Progenitor cell of endocrine pancreas (in vitro differentiated cells): Measurements from ENCODE around the gene CTNNA3. TPM values are rescaled to one million over a fixed set of nuclear protein-coding genes. Genes with fewer than 3 reads are reported as not detected.

Source experiments
- DNase-seq: peaks from one replicate; pipeline ENCODE4 v3.0.0; 2021; ENCODE audit warnings: low spot score; ENCODE audit not compliant: unreplicated experiment
- H3K27ac Mint-ChIP-seq: 2 replicates; pipeline ENCODE4 v1.8.0; 2021; ENCODE audit warnings: mild to moderate bottlenecking, moderate library complexity, mixed read lengths
- H3K27me3 Mint-ChIP-seq: 2 replicates; pipeline ENCODE4 v1.8.0; 2021; ENCODE audit warnings: mixed read lengths
- H3K36me3 Mint-ChIP-seq: 2 replicates; pipeline ENCODE4 v1.8.0; 2022; ENCODE audit warnings: mixed read lengths; ENCODE audit not compliant: insufficient read depth
- H3K4me1 Mint-ChIP-seq: 2 replicates; pipeline ENCODE4 v1.8.0; 2021; ENCODE audit warnings: low read depth, mixed read lengths
- H3K4me3 Mint-ChIP-seq: 2 replicates; pipeline ENCODE4 v1.8.0; 2021; ENCODE audit warnings: low read depth, mild to moderate bottlenecking, moderate library complexity, mixed read lengths
- H3K9me3 Mint-ChIP-seq: 2 replicates; pipeline ENCODE4 v1.8.0; 2021; ENCODE audit warnings: low read depth, mixed read lengths
- CTCF ChIP-seq: fragments of 200-600 bp; sonication (generic); IDR thresholded peaks from one replicate; pipeline ENCODE4 v1.5.0; 2021; ENCODE audit warnings: antibody characterized with exemption, mild to moderate bottlenecking; ENCODE audit not compliant: unreplicated experiment
- total RNA-seq: library from RNA; stranded (reverse); gene quantifications from 2 replicates; pipeline ENCODE4 v1.2.1, GENCODE V29; 2021

CTNNA3 gene
- total RNA-seq, 1 donor from 2014 or later = 1.7 TPM

- H3K4me1 Mint-ChIP-seq = no peaks in the 10 kb centered on the region
- no peaks in the 10 kb centered on the region for H3K36me3 Mint-ChIP-seq
- H3K27ac Mint-ChIP-seq = no peak overlapping the region
- H3K4me3 Mint-ChIP-seq = no peak overlapping the region
- TF ChIP-seq CTCF = no peak
- no peaks in the 10 kb centered on the region for H3K9me3 Mint-ChIP-seq
- H3K27me3 Mint-ChIP-seq = no peaks in the 10 kb centered on the region
- DNase-seq = no peak
Measured at GRCh38 chr10:66916030-66916429, 780.0 kb downstream of the CTNNA3 start.

GRCh38 chr10:66910671-66911070, 785.3 kb downstream of the CTNNA3 start:
- Mint-ChIP-seq H3K27ac (no peak overlapping the region), H3K27me3 (no peaks in the 10 kb centered on the region), H3K9me3 (no peaks in the 10 kb centered on the region), H3K4me3 (no peak overlapping the region), H3K4me1 (no peaks in the 10 kb centered on the region), H3K36me3 (no peaks in the 10 kb centered on the region)
- no peak for DNase-seq
- no peak for TF ChIP-seq CTCF

- Mint-ChIP-seq H3K36me3 (peaks cover under 1% of the 10 kb centered on the region), H3K9me3 (peaks cover 2% of the 10 kb centered on the region), H3K4me3 (no peak overlapping the region), H3K4me1 (no peaks in the 10 kb centered on the region), H3K27me3 (no peaks in the 10 kb centered on the region), H3K27ac (no peak overlapping the region)
- TF ChIP-seq CTCF = no peak
- no peak for DNase-seq
Measured at GRCh38 chr10:66892871-66893270, 803.1 kb downstream of the CTNNA3 start.

- Mint-ChIP-seq H3K9me3 (no peaks in the 10 kb centered on the region), H3K27me3 (no peaks in the 10 kb centered on the region), H3K4me3 (no peak overlapping the region), H3K27ac (no peak overlapping the region), H3K36me3 (no peaks in the 10 kb centered on the region), H3K4me1 (no peaks in the 10 kb centered on the region)
- no peak for DNase-seq
- TF ChIP-seq CTCF = no peak
Measured at GRCh38 chr10:66888237-66888636, 807.8 kb downstream of the CTNNA3 start.

- TF ChIP-seq CTCF = no peak
- H3K9me3 Mint-ChIP-seq = no peaks in the 10 kb centered on the region
- H3K4me1 Mint-ChIP-seq = no peaks in the 10 kb centered on the region
- H3K4me3 Mint-ChIP-seq = no peak overlapping the region
- no peak for DNase-seq
- no peaks in the 10 kb centered on the region for H3K36me3 Mint-ChIP-seq
- H3K27ac Mint-ChIP-seq = no peak overlapping the region
- no peaks in the 10 kb centered on the region for H3K27me3 Mint-ChIP-seq
Measured at GRCh38 chr10:66886848-66887247, 809.1 kb downstream of the CTNNA3 start.
